Renal cortex interstitium (tissue), 11 donors: ENCODE data around the gene ADAMTS15. TPM values are rescaled to one million over a fixed set of nuclear protein-coding genes. Genes with fewer than 3 reads are reported as not detected.

ENCODE experiments used
- DNase-seq, 11 donors: peaks; one replicate each; pipeline ENCODE4 v3.0.0-alpha.2; 2013; ENCODE audit warnings: low read depth in 9 of 11, low spot score in 4 of 11; ENCODE audit errors: extremely low read depth in 1 of 11
- polyA plus RNA-seq, 3 donors: library from polyadenylated mRNA; unstranded; fragments of 120-200 nt; gene quantifications; one replicate each; pipeline ENCODE4 v1.2.1, GENCODE V29; 2013; ENCODE audit not compliant: insufficient read length in 3 of 3

Gene ADAMTS15
- polyA plus RNA-seq, 3 donors = 54.9 to 66.0 (median 65.2) TPM

- DNase-seq = no peak
Measured at GRCh38 chr11:130486391-130486836, 38.0 kb downstream of the ADAMTS15 start.

- no peak for DNase-seq
Measured at GRCh38 chr11:130486987-130487923, 38.8 kb downstream of the ADAMTS15 start.

GRCh38 chr11:130487924-130488815 lies 39.7 kb downstream of the ADAMTS15 start:
- no peak for DNase-seq

GRCh38 chr11:130488848-130489584 lies 40.6 kb downstream of the ADAMTS15 start:
- DNase-seq = no peak

GRCh38 chr11:130489716-130490115 lies 41.3 kb downstream of the ADAMTS15 start:
- DNase-seq = no peak

- DNase-seq = no peak
Measured at GRCh38 chr11:130490682-130491449, 42.4 kb downstream of the ADAMTS15 start.

- DNase-seq = no peak
Measured at GRCh38 chr11:130498181-130498580, 49.7 kb downstream of the ADAMTS15 start.

- DNase-seq = no peak
Measured at GRCh38 chr11:130499828-130500227, 51.4 kb downstream of the ADAMTS15 start.

- no peak for DNase-seq
Measured at GRCh38 chr11:130504317-130504716, 55.9 kb downstream of the ADAMTS15 start.

DNA sequence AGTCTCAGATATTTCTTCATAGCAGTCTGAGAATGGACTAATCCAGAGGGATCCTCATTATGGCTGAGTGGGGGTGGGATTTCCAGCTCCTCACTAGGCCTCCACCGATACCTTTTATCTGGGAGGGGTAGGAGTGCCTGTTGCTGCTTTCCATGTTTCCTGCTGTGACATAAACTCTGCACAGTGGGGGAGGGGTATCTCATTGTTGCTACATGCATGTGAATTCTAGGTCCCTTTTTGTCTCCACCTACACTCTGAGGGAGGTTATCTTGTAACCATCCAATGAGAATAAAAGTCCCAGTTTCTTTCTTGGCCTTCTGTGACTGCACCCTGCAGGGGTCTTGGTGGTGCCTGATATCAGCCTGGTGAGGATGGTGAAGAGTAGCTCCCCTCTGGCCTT lies 60.5 kb downstream of the ADAMTS15 start:
- DNase-seq = no peak

- DNase-seq = no peak
Measured at GRCh38 chr11:130509942-130510341, 61.5 kb downstream of the ADAMTS15 start.

- no peak for DNase-seq
Measured at GRCh38 chr11:130510407-130511006, 62.1 kb downstream of the ADAMTS15 start.

DNA sequence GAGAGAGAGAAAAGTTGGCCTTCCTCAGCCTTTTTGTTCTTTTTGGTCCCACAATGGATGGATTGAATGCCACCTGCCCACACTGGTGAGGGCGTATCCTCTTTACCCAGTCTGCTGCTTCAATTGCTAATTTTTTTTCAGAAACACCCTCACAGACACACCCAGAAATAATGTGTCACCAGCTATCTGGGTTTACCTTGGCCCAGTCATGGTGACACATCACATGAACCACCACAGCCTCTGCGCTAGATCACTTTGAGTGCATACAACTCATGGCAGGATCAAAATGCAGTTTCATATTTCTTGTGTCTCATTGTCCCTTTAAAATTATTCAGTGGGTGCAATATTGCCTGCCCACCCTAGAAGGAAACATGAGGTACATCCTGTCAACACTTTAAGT lies 63.3 kb downstream of the ADAMTS15 start:
- no peak for DNase-seq

- no peak for DNase-seq
Measured at GRCh38 chr11:130512662-130513061, 64.2 kb downstream of the ADAMTS15 start.

- no peak for DNase-seq
Measured at GRCh38 chr11:130513132-130513531, 64.7 kb downstream of the ADAMTS15 start.

DNA sequence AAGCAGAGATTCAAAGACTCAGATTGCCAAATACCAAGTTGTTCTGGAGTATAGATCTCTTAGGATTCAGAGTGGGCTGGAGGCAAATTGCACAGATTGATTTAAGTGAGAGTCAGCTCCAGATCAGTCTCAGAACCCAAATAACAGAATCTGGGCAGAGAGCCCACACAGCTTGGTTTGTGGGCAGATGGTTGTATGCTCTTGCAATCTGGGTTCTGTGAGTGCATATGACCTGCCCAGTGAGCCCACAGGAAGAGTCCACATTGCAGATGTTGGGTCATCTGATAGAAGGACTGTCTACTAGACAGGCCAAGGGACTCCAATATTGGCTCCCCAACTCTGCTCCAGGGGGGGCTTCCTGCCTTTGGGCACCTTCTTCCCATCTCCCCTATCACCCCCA lies 65.9 kb downstream of the ADAMTS15 start:
- no peak for DNase-seq

DNA sequence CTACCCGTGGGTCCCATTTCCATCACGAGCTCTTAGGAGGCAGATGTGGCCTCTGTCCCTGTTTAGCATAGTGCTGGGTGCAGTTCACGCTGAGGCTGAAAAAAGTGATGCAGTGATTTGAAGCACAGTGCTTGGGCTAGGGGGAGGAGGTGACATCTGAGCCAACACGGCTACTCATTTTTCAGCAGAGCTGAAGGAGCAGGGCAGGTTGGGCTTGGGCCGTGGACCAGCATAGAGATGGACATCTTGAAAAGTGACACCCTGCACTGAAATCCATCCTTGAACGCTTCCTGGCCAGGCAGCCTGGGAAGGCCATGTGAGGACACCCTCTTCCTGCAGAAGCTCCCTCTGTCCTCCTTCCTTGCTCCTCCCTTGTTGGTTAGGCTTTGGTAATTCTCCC lies 66.4 kb downstream of the ADAMTS15 start:
- no peak for DNase-seq
